Activated T-helper 2 cell treated with anti-CD3 and anti-CD28 coated beads, Interferon-gamma antibody, Interleukin-2, Interleukin-4, amounts not matched to agents 10 μg/mL and 5 μg/mL and 100 μg/mL, durations not matched to agents 14 hours and 24 hours and 36 hours (primary cell): ENCODE measurements around the gene MALAT1. TPM values are rescaled to one million over a fixed set of nuclear protein-coding genes. Genes with fewer than 3 reads are reported as not detected.

ENCODE experiments used
- DNase-seq: peaks from one replicate; pipeline ENCODE4 v3.0.0; 2021; ENCODE audit warnings: low spot score
- H3K27ac Mint-ChIP-seq: one replicate; pipeline ENCODE4 v1.8.0; 2021; ENCODE audit warnings: mixed read lengths
- H3K27me3 Mint-ChIP-seq: one replicate; pipeline ENCODE4 v1.8.0; 2021; ENCODE audit warnings: low read depth, mixed read lengths
- H3K36me3 Mint-ChIP-seq: one replicate; pipeline ENCODE4 v1.8.0; 2021; ENCODE audit warnings: low read depth, mixed read lengths
- H3K4me1 Mint-ChIP-seq: one replicate; pipeline ENCODE4 v1.8.0; 2021; ENCODE audit warnings: low read depth, mixed read lengths
- H3K4me3 Mint-ChIP-seq: one replicate; pipeline ENCODE4 v1.8.0; 2021; ENCODE audit warnings: low read depth, mild to moderate bottlenecking, moderate library complexity, mixed read lengths
- H3K9me3 Mint-ChIP-seq: one replicate; pipeline ENCODE4 v1.8.0; 2021; ENCODE audit warnings: mixed read lengths
- intact Hi-C: fragments of 100-400 bp; cut with micrococcal nuclease; formaldehyde crosslinking; loops from one replicate; pipeline ENCODE4 v1.15.1; 2023
- total RNA-seq: library from RNA; stranded (reverse); gene quantifications from 2 replicates; pipeline ENCODE4 v1.2.3, GENCODE V29; 2022

The MALAT1 gene
- total RNA-seq, 1 donor from 2014 or later, result 4,338 TPM

DNA sequence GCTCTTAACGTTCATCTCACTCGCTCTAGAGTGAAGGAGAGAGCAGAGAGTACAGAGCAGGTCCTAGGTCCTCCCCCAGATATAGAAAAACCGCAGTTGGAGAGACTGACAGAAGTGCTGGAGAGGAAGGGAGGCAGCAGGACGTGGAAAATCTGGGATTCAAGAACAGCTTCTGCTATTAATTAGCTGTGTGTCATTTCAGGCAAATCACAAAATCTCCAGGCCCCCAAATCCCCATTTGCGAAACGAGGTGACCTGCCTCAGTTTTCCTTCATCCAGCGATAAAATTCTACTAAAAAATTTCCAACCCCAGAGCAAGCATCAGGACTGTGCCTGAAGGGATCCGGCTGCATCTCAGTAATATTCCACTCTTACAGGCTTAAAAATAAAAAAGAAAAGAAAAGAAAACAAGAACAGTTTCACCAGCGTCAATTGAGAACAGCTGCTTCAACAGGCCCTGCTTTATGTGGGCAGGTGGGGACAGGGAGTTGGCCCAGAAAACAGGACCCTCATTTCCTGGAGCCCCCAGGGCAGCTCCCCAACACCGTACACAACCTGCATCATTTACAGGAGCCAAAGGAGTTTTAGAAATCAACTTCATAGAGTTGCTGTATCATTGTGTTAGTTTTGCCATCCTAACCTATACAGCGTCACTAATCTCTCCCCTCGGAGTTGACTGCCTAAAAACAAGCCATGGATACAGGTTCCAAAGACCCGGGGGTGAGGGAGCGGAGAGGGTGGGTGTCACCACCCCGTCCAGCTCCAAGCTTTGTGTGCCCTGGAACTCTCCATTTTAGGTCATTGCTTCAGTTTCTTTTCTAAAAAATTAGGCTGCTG lies 2.3 kb upstream of the MALAT1 start:
- H3K4me3 Mint-ChIP-seq, result no peak overlapping the region
- DNase-seq, result no peak
- no peaks in the 10 kb centered on the region for H3K9me3 Mint-ChIP-seq
- H3K27me3 Mint-ChIP-seq, result no peaks in the 10 kb centered on the region
- H3K4me1 Mint-ChIP-seq, result peaks cover 36% of the 10 kb centered on the region
- H3K36me3 Mint-ChIP-seq, result no peaks in the 10 kb centered on the region
- H3K27ac Mint-ChIP-seq, result peak overlapping the region; percentile 88
- intact Hi-C loops, result loop anchor here (1.0 to 10.0 kb wide), 6 partner anchors 20 to 622 kb away; partner anchors contain the start of genes EHD1, NEAT1 and SLC25A45

DNA sequence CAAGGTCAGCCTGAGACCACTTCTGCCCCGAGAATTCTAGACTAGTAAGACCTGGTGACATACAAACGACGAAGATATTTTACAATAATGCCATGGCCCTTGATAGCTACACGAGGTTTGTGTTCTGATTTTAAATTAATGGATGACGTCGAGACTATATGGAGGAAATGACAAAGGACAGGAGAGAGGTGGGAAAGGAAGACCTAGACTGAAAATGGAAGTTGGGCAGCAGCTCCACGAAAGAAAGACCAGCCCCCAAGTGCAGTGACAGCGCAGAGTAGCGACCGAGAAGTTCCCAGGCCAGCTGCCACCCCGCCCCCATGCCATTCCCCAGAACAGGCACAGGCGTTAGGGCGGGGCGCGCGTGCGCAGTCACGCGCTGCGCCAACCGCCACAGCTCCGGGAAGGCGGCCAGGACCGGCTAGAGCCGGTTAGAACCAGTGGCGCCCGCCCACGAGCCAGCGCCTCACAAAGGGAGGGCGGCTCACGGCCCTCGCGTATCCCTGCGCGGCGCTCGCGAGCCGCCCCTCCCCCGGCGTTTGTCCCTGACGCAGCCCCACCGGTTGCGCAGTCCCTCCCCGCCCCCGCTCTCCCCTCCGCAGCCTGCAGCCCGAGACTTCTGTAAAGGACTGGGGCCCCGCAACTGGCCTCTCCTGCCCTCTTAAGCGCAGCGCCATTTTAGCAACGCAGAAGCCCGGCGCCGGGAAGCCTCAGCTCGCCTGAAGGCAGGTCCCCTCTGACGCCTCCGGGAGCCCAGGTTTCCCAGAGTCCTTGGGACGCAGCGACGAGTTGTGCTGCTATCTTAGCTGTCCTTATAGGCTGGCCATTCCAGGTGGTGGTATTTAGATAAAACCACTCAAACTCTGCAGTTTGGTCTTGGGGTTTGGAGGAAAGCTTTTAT lies 1.5 kb upstream of the MALAT1 start:
- Mint-ChIP-seq H3K4me1 (peaks cover 30% of the 10 kb centered on the region), H3K9me3 (no peaks in the 10 kb centered on the region), H3K27me3 (no peaks in the 10 kb centered on the region), H3K27ac (peak overlapping the region; percentile 88), H3K4me3 (no peak overlapping the region), H3K36me3 (no peaks in the 10 kb centered on the region)
- intact Hi-C loops, result loop anchor here (1.0 to 10.0 kb wide), 6 partner anchors 21 to 623 kb away; partner anchors contain the start of genes EHD1, NEAT1 and SLC25A45
- peak; percentile 97 for DNase-seq

DNA sequence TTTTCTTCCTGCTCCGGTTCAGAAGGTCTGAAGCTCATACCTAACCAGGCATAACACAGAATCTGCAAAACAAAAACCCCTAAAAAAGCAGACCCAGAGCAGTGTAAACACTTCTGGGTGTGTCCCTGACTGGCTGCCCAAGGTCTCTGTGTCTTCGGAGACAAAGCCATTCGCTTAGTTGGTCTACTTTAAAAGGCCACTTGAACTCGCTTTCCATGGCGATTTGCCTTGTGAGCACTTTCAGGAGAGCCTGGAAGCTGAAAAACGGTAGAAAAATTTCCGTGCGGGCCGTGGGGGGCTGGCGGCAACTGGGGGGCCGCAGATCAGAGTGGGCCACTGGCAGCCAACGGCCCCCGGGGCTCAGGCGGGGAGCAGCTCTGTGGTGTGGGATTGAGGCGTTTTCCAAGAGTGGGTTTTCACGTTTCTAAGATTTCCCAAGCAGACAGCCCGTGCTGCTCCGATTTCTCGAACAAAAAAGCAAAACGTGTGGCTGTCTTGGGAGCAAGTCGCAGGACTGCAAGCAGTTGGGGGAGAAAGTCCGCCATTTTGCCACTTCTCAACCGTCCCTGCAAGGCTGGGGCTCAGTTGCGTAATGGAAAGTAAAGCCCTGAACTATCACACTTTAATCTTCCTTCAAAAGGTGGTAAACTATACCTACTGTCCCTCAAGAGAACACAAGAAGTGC lies 661 bp upstream of the MALAT1 start:
- intact Hi-C loops, result loop anchor here (10.0 kb wide), 1 partner anchor 623 kb away; the partner anchor contains the start of gene EHD1
- Mint-ChIP-seq H3K9me3 (no peaks in the 10 kb centered on the region), H3K4me3 (no peak overlapping the region), H3K27me3 (no peaks in the 10 kb centered on the region), H3K4me1 (peaks cover 27% of the 10 kb centered on the region), H3K36me3 (no peaks in the 10 kb centered on the region), H3K27ac (no peak overlapping the region)
- DNase-seq, result peak; percentile 65

DNA sequence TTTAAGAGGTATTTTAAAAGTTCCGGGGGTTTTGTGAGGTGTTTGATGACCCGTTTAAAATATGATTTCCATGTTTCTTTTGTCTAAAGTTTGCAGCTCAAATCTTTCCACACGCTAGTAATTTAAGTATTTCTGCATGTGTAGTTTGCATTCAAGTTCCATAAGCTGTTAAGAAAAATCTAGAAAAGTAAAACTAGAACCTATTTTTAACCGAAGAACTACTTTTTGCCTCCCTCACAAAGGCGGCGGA lies 193 bp upstream of the MALAT1 start:
- no peak for DNase-seq
- Mint-ChIP-seq H3K4me3 (no peak overlapping the region), H3K9me3 (no peaks in the 10 kb centered on the region), H3K27ac (no peak overlapping the region), H3K36me3 (no peaks in the 10 kb centered on the region), H3K27me3 (no peaks in the 10 kb centered on the region), H3K4me1 (peaks cover 25% of the 10 kb centered on the region)
- intact Hi-C loops, result loop anchor here (10.0 kb wide), 1 partner anchor 624 kb away; the partner anchor contains the start of gene EHD1

DNA sequence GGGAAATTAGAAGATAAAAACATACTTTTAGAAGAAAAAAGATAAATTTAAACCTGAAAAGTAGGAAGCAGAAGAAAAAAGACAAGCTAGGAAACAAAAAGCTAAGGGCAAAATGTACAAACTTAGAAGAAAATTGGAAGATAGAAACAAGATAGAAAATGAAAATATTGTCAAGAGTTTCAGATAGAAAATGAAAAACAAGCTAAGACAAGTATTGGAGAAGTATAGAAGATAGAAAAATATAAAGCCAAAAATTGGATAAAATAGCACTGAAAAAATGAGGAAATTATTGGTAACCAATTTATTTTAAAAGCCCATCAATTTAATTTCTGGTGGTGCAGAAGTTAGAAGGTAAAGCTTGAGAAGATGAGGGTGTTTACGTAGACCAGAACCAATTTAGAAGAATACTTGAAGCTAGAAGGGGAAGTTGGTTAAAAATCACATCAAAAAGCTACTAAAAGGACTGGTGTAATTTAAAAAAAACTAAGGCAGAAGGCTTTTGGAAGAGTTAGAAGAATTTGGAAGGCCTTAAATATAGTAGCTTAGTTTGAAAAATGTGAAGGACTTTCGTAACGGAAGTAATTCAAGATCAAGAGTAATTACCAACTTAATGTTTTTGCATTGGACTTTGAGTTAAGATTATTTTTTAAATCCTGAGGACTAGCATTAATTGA lies 1.0 kb downstream of the MALAT1 start:
- DNase-seq, result no peak
- Mint-ChIP-seq H3K36me3 (no peaks in the 10 kb centered on the region), H3K9me3 (no peaks in the 10 kb centered on the region), H3K4me1 (peaks cover 24% of the 10 kb centered on the region), H3K27me3 (no peaks in the 10 kb centered on the region), H3K27ac (no peak overlapping the region), H3K4me3 (no peak overlapping the region)
- intact Hi-C loops, result loop anchor here (10.0 kb wide), 1 partner anchor 625 kb away; the partner anchor contains the start of gene EHD1

DNA sequence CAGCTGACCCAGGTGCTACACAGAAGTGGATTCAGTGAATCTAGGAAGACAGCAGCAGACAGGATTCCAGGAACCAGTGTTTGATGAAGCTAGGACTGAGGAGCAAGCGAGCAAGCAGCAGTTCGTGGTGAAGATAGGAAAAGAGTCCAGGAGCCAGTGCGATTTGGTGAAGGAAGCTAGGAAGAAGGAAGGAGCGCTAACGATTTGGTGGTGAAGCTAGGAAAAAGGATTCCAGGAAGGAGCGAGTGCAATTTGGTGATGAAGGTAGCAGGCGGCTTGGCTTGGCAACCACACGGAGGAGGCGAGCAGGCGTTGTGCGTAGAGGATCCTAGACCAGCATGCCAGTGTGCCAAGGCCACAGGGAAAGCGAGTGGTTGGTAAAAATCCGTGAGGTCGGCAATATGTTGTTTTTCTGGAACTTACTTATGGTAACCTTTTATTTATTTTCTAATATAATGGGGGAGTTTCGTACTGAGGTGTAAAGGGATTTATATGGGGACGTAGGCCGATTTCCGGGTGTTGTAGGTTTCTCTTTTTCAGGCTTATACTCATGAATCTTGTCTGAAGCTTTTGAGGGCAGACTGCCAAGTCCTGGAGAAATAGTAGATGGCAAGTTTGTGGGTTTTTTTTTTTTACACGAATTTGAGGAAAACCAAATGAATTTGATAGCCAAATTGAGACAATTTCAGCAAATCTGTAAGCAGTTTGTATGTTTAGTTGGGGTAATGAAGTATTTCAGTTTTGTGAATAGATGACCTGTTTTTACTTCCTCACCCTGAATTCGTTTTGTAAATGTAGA lies 1.7 kb downstream of the MALAT1 start:
- Mint-ChIP-seq H3K27me3 (no peaks in the 10 kb centered on the region), H3K36me3 (no peaks in the 10 kb centered on the region), H3K4me1 (peaks cover 28% of the 10 kb centered on the region), H3K4me3 (no peak overlapping the region), H3K27ac (no peak overlapping the region), H3K9me3 (no peaks in the 10 kb centered on the region)
- intact Hi-C loops, result no loop called here
- DNase-seq, result no peak

DNA sequence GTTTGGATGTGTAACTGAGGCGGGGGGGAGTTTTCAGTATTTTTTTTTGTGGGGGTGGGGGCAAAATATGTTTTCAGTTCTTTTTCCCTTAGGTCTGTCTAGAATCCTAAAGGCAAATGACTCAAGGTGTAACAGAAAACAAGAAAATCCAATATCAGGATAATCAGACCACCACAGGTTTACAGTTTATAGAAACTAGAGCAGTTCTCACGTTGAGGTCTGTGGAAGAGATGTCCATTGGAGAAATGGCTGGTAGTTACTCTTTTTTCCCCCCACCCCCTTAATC lies 2.3 kb downstream of the MALAT1 start:
- H3K27me3 Mint-ChIP-seq, result no peaks in the 10 kb centered on the region
- no peak overlapping the region for H3K27ac Mint-ChIP-seq
- DNase-seq, result no peak
- H3K36me3 Mint-ChIP-seq, result no peaks in the 10 kb centered on the region
- intact Hi-C loops, result no loop called here
- H3K4me3 Mint-ChIP-seq, result no peak overlapping the region
- no peaks in the 10 kb centered on the region for H3K9me3 Mint-ChIP-seq
- peaks cover 29% of the 10 kb centered on the region for H3K4me1 Mint-ChIP-seq

DNA sequence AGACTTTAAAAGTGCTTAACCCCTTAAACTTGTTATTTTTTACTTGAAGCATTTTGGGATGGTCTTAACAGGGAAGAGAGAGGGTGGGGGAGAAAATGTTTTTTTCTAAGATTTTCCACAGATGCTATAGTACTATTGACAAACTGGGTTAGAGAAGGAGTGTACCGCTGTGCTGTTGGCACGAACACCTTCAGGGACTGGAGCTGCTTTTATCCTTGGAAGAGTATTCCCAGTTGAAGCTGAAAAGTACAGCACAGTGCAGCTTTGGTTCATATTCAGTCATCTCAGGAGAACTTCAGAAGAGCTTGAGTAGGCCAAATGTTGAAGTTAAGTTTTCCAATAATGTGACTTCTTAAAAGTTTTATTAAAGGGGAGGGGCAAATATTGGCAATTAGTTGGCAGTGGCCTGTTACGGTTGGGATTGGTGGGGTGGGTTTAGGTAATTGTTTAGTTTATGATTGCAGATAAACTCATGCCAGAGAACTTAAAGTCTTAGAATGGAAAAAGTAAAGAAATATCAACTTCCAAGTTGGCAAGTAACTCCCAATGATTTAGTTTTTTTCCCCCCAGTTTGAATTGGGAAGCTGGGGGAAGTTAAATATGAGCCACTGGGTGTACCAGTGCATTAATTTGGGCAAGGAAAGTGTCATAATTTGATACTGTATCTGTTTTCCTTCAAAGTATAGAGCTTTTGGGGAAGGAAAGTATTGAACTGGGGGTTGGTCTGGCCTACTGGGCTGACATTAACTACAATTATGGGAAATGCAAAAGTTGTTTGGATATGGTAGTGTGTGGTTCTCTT lies 2.8 kb downstream of the MALAT1 start:
- Mint-ChIP-seq H3K36me3 (no peaks in the 10 kb centered on the region), H3K27ac (no peak overlapping the region), H3K4me1 (peaks cover 30% of the 10 kb centered on the region), H3K9me3 (no peaks in the 10 kb centered on the region), H3K4me3 (no peak overlapping the region), H3K27me3 (no peaks in the 10 kb centered on the region)
- intact Hi-C loops, result no loop called here
- no peak for DNase-seq

DNA sequence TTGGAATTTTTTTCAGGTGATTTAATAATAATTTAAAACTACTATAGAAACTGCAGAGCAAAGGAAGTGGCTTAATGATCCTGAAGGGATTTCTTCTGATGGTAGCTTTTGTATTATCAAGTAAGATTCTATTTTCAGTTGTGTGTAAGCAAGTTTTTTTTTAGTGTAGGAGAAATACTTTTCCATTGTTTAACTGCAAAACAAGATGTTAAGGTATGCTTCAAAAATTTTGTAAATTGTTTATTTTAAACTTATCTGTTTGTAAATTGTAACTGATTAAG lies 3.4 kb downstream of the MALAT1 start:
- Mint-ChIP-seq H3K4me3 (no peak overlapping the region), H3K36me3 (no peaks in the 10 kb centered on the region), H3K27me3 (no peaks in the 10 kb centered on the region), H3K9me3 (no peaks in the 10 kb centered on the region), H3K27ac (no peak overlapping the region), H3K4me1 (peaks cover 31% of the 10 kb centered on the region)
- intact Hi-C loops, result no loop called here
- no peak for DNase-seq

DNA sequence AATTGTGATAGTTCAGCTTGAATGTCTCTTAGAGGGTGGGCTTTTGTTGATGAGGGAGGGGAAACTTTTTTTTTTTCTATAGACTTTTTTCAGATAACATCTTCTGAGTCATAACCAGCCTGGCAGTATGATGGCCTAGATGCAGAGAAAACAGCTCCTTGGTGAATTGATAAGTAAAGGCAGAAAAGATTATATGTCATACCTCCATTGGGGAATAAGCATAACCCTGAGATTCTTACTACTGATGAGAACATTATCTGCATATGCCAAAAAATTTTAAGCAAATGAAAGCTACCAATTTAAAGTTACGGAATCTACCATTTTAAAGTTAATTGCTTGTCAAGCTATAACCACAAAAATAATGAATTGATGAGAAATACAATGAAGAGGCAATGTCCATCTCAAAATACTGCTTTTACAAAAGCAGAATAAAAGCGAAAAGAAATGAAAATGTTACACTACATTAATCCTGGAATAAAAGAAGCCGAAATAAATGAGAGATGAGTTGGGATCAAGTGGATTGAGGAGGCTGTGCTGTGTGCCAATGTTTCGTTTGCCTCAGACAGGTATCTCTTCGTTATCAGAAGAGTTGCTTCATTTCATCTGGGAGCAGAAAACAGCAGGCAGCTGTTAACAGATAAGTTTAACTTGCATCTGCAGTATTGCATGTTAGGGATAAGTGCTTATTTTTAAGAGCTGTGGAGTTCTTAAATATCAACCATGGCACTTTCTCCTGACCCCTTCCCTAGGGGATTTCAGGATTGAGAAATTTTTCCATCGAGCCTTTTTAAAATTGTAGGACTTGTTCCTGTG lies 3.9 kb downstream of the MALAT1 start:
- Mint-ChIP-seq H3K36me3 (no peaks in the 10 kb centered on the region), H3K27ac (no peak overlapping the region), H3K27me3 (no peaks in the 10 kb centered on the region), H3K4me1 (peaks cover 36% of the 10 kb centered on the region), H3K9me3 (no peaks in the 10 kb centered on the region), H3K4me3 (no peak overlapping the region)
- intact Hi-C loops, result no loop called here
- DNase-seq, result no peak

DNA sequence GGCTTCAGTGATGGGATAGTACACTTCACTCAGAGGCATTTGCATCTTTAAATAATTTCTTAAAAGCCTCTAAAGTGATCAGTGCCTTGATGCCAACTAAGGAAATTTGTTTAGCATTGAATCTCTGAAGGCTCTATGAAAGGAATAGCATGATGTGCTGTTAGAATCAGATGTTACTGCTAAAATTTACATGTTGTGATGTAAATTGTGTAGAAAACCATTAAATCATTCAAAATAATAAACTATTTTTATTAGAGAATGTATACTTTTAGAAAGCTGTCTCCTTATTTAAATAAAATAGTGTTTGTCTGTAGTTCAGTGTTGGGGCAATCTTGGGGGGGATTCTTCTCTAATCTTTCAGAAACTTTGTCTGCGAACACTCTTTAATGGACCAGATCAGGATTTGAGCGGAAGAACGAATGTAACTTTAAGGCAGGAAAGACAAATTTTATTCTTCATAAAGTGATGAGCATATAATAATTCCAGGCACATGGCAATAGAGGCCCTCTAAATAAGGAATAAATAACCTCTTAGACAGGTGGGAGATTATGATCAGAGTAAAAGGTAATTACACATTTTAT lies 4.6 kb downstream of the MALAT1 start:
- intact Hi-C loops, result no loop called here
- no peaks in the 10 kb centered on the region for H3K27me3 Mint-ChIP-seq
- H3K9me3 Mint-ChIP-seq, result no peaks in the 10 kb centered on the region
- peaks cover 37% of the 10 kb centered on the region for H3K4me1 Mint-ChIP-seq
- no peaks in the 10 kb centered on the region for H3K36me3 Mint-ChIP-seq
- H3K27ac Mint-ChIP-seq, result peak overlapping the region; percentile 74
- no peak for DNase-seq
- no peak overlapping the region for H3K4me3 Mint-ChIP-seq
